GM23338 (cell line): ENCODE measurements around the gene ZNF687. TPM values are rescaled to one million over a fixed set of nuclear protein-coding genes. Genes with fewer than 3 reads are reported as not detected.

Experiments used
- ATAC-seq: fragments of 200-7000 bp; cut with Tn5 transposase; 3 replicates; pipeline ENCODE4 v1.9.1; 2020
- DNase-seq: peaks from one replicate; pipeline ENCODE4 v3.0.0-alpha.2; 2015; ENCODE audit warnings: low spot score
- H2AFZ ChIP-seq: fragments of 200-600 bp; sonication (generic); 2 replicates; pipeline ENCODE4 v1.8.0; 2016; ENCODE audit warnings: antibody characterized with exemption, mild to moderate bottlenecking, moderate library complexity
- H3F3A ChIP-seq: fragments of 200-600 bp; sonication (generic); replicated peaks from 2 replicates; pipeline ENCODE4 v1.8.0; 2017; ENCODE audit warnings: antibody characterized with exemption, mixed run types, low read depth
- H3K27ac ChIP-seq: fragments of 200-600 bp; sonication (generic); 2 replicates; pipeline ENCODE4 v1.6.1; 2016; ENCODE audit warnings: low read depth
- H3K27me3 ChIP-seq: fragments of 200-600 bp; sonication (generic); 2 replicates; pipeline ENCODE4 v1.8.0; 2016; ENCODE audit warnings: mild to moderate bottlenecking, mixed run types, moderate library complexity; ENCODE audit not compliant: insufficient read depth
- H3K36me3 ChIP-seq: fragments of 200-600 bp; sonication (generic); 2 replicates; pipeline ENCODE4 v1.8.0; 2016; ENCODE audit warnings: mild to moderate bottlenecking; ENCODE audit not compliant: insufficient read depth
- H3K4me1 ChIP-seq: fragments of 200-600 bp; sonication (generic); 2 replicates; pipeline ENCODE4 v1.8.0; 2016; ENCODE audit warnings: mild to moderate bottlenecking, moderate library complexity; ENCODE audit not compliant: insufficient read depth
- H3K4me2 ChIP-seq: fragments of 200-600 bp; sonication (generic); 2 replicates; pipeline ENCODE4 v1.7.1; 2017; ENCODE audit warnings: mixed run types
- H3K4me3 ChIP-seq: fragments of 200-600 bp; sonication (generic); 2 replicates; pipeline ENCODE4 v1.6.1; 2016; ENCODE audit warnings: mixed run types
- H3K79me2 ChIP-seq: fragments of 200-600 bp; sonication (generic); replicated peaks from 2 replicates; pipeline ENCODE4 v1.8.0; 2017; ENCODE audit warnings: mild to moderate bottlenecking; ENCODE audit not compliant: insufficient read depth
- H3K9me2 ChIP-seq: fragments of 200-600 bp; sonication (generic); 2 replicates; pipeline ENCODE4 v1.8.0; 2017; ENCODE audit not compliant: insufficient read depth
- H4K20me1 ChIP-seq: fragments of 200-600 bp; sonication (generic); replicated peaks from 2 replicates; pipeline ENCODE4 v1.8.0; 2017; ENCODE audit warnings: mild to moderate bottlenecking; ENCODE audit not compliant: insufficient read depth
- H3K27ac Mint-ChIP-seq: 2 replicates; pipeline ENCODE4 v1.8.0; 2020; ENCODE audit warnings: inconsistent platforms, mild to moderate bottlenecking, moderate library complexity, mixed read lengths
- H3K27me3 Mint-ChIP-seq: 3 replicates; pipeline ENCODE4 v1.8.0; 2022; ENCODE audit warnings: low read depth, mild to moderate bottlenecking, moderate library complexity, mixed read lengths, inconsistent platforms; ENCODE audit not compliant: insufficient read depth, poor library complexity
- H3K36me3 Mint-ChIP-seq: 3 replicates; pipeline ENCODE4 v1.8.0; 2021; ENCODE audit warnings: low read depth, mild to moderate bottlenecking, inconsistent platforms, moderate library complexity, mixed read lengths
- H3K4me1 Mint-ChIP-seq: 3 replicates; pipeline ENCODE4 v1.8.0; 2020; ENCODE audit warnings: mild to moderate bottlenecking, inconsistent platforms, mixed read lengths
- H3K4me3 Mint-ChIP-seq: 3 replicates; pipeline ENCODE4 v1.8.0; 2021; ENCODE audit warnings: moderate library complexity, mild to moderate bottlenecking, inconsistent platforms, mixed read lengths
- H3K9me3 Mint-ChIP-seq: 3 replicates; pipeline ENCODE4 v1.8.0; 2020; ENCODE audit warnings: moderate library complexity, mild to moderate bottlenecking, inconsistent platforms, mixed read lengths
- CREB1 ChIP-seq: fragments of 250-450 bp; sonication (Bioruptor Pico); IDR thresholded peaks from 2 replicates; pipeline ENCODE4 v1.5.0; 2020; ENCODE audit warnings: low read depth, mild to moderate bottlenecking, moderate library complexity
- EZH2 ChIP-seq: fragments of 200-600 bp; sonication (generic); IDR thresholded peaks from one replicate; pipeline ENCODE4 v1.8.0; 2017; ENCODE audit warnings: antibody characterized with exemption, mild to moderate bottlenecking, low read depth; ENCODE audit not compliant: unreplicated experiment
- EZH2phosphoT487 ChIP-seq: fragments of 200-600 bp; sonication (generic); IDR thresholded peaks from one replicate; pipeline ENCODE4 v1.8.1; 2018; ENCODE audit warnings: antibody characterized with exemption; ENCODE audit not compliant: unreplicated experiment
- JUNB ChIP-seq: IDR thresholded peaks from one replicate; pipeline ENCODE4 v1.6.1; 2016; ENCODE audit warnings: antibody characterized with exemption; ENCODE audit not compliant: unreplicated experiment
- NANOG ChIP-seq: IDR thresholded peaks from 2 replicates; pipeline ENCODE4 v1.6.1; 2016; ENCODE audit warnings: antibody characterized with exemption, borderline replicate concordance
- POLR2AphosphoS5 ChIP-seq: IDR thresholded peaks from 2 replicates; pipeline ENCODE4 v1.6.1; 2016; ENCODE audit warnings: antibody characterized with exemption, low read depth
- REST ChIP-seq: IDR thresholded peaks from one replicate; pipeline ENCODE4 v1.6.1; 2018; ENCODE audit warnings: antibody characterized with exemption; ENCODE audit not compliant: unreplicated experiment
- STAT1 ChIP-seq: IDR thresholded peaks from one replicate; pipeline ENCODE4 v1.6.1; 2016; ENCODE audit warnings: antibody characterized with exemption; ENCODE audit not compliant: unreplicated experiment
- ZNF114 ChIP-seq: fragments of 250-450 bp; sonication (Bioruptor Pico); IDR thresholded peaks from 2 replicates; pipeline ENCODE4 v1.5.0; 2020; ENCODE audit warnings: mild to moderate bottlenecking, moderate library complexity
- polyA plus RNA-seq: library from polyadenylated mRNA; unstranded; fragments of >200 nt; fragmentation: Nextera tagmentation; extraction: Ambion mirVana; gene quantifications from 2 replicates; pipeline ENCODE4 v1.2.1, GENCODE V29; 2016
- total RNA-seq: library from RNA; depleted of rRNA; stranded (reverse); fragments of >200 nt; shearing (Covaris generic); gene quantifications from 2 replicates; pipeline ENCODE4 v1.2.3, GENCODE V29; 2014
- TF ChIP-seq, protein P1 (sequence below), 2 experiments: fragments of 200-600 bp in 1 of 2; sonication (generic) in 1 of 2; conservative IDR thresholded peaks; 2 replicates each; pipeline versions ENCODE4 v1.5.1 to v1.6.1; 2016 to 2017; ENCODE audit warnings: antibody characterized with exemption in 2 of 2, low read depth in 2 of 2, mild to moderate bottlenecking in 2 of 2, moderate library complexity in 1 of 2
- TF ChIP-seq, protein P2 (sequence below): IDR thresholded peaks from 2 replicates; pipeline ENCODE4 v1.6.1; 2016; ENCODE audit warnings: antibody characterized with exemption
- TF ChIP-seq, protein P3 (sequence below): fragments of 250-450 bp; sonication (Bioruptor Pico); IDR thresholded peaks from 2 replicates; pipeline ENCODE4 v1.5.0; 2020; ENCODE audit warnings: mild to moderate bottlenecking, moderate library complexity

ZNF687 gene
- total and polyA plus RNA-seq, 2 experiments from 2014 or later: 7.7 to 63.9 TPM

DNA sequence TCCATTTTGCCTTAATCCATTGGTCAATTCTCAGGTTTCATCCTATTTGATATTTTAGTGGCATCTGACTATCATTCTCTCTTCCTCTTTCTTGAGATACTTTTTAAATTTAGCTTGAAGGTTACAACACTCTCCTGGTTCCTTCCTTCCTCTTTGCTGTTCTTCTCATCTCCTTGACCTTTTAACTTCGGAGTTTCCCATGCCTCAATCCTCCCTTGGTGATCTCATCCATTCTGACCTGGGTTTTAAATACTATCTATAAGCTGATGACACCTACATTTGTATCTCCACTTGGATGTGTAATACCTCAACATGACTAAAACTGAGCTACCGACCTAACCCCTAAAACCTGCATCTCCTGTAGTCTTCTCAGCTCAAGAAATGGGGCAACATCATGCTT, 4.8 kb upstream of the ZNF687 start:
- H2AFZ ChIP-seq: no peak overlapping the region
- H3K4me2 ChIP-seq: no peak overlapping the region
- TF ChIP-seq NANOG (no peak), STAT1 (no peak), ZNF114 (CRISPR knock-in tag) (no peak), EZH2 (no peak), EZH2phosphoT487 (no peak), REST (no peak), CREB1 (CRISPR knock-in tag) (no peak), JUNB (no peak), POLR2AphosphoS5 (no peak)
- TF ChIP-seq, protein P1, sequence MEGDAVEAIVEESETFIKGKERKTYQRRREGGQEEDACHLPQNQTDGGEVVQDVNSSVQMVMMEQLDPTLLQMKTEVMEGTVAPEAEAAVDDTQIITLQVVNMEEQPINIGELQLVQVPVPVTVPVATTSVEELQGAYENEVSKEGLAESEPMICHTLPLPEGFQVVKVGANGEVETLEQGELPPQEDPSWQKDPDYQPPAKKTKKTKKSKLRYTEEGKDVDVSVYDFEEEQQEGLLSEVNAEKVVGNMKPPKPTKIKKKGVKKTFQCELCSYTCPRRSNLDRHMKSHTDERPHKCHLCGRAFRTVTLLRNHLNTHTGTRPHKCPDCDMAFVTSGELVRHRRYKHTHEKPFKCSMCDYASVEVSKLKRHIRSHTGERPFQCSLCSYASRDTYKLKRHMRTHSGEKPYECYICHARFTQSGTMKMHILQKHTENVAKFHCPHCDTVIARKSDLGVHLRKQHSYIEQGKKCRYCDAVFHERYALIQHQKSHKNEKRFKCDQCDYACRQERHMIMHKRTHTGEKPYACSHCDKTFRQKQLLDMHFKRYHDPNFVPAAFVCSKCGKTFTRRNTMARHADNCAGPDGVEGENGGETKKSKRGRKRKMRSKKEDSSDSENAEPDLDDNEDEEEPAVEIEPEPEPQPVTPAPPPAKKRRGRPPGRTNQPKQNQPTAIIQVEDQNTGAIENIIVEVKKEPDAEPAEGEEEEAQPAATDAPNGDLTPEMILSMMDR (conservative IDR thresholded peaks at IDR 0.05; ENCODE audit: low read depth in 2 of 2): no peak
- TF ChIP-seq, protein P2, sequence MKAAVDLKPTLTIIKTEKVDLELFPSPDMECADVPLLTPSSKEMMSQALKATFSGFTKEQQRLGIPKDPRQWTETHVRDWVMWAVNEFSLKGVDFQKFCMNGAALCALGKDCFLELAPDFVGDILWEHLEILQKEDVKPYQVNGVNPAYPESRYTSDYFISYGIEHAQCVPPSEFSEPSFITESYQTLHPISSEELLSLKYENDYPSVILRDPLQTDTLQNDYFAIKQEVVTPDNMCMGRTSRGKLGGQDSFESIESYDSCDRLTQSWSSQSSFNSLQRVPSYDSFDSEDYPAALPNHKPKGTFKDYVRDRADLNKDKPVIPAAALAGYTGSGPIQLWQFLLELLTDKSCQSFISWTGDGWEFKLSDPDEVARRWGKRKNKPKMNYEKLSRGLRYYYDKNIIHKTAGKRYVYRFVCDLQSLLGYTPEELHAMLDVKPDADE: no peak
- TF ChIP-seq, protein P3, sequence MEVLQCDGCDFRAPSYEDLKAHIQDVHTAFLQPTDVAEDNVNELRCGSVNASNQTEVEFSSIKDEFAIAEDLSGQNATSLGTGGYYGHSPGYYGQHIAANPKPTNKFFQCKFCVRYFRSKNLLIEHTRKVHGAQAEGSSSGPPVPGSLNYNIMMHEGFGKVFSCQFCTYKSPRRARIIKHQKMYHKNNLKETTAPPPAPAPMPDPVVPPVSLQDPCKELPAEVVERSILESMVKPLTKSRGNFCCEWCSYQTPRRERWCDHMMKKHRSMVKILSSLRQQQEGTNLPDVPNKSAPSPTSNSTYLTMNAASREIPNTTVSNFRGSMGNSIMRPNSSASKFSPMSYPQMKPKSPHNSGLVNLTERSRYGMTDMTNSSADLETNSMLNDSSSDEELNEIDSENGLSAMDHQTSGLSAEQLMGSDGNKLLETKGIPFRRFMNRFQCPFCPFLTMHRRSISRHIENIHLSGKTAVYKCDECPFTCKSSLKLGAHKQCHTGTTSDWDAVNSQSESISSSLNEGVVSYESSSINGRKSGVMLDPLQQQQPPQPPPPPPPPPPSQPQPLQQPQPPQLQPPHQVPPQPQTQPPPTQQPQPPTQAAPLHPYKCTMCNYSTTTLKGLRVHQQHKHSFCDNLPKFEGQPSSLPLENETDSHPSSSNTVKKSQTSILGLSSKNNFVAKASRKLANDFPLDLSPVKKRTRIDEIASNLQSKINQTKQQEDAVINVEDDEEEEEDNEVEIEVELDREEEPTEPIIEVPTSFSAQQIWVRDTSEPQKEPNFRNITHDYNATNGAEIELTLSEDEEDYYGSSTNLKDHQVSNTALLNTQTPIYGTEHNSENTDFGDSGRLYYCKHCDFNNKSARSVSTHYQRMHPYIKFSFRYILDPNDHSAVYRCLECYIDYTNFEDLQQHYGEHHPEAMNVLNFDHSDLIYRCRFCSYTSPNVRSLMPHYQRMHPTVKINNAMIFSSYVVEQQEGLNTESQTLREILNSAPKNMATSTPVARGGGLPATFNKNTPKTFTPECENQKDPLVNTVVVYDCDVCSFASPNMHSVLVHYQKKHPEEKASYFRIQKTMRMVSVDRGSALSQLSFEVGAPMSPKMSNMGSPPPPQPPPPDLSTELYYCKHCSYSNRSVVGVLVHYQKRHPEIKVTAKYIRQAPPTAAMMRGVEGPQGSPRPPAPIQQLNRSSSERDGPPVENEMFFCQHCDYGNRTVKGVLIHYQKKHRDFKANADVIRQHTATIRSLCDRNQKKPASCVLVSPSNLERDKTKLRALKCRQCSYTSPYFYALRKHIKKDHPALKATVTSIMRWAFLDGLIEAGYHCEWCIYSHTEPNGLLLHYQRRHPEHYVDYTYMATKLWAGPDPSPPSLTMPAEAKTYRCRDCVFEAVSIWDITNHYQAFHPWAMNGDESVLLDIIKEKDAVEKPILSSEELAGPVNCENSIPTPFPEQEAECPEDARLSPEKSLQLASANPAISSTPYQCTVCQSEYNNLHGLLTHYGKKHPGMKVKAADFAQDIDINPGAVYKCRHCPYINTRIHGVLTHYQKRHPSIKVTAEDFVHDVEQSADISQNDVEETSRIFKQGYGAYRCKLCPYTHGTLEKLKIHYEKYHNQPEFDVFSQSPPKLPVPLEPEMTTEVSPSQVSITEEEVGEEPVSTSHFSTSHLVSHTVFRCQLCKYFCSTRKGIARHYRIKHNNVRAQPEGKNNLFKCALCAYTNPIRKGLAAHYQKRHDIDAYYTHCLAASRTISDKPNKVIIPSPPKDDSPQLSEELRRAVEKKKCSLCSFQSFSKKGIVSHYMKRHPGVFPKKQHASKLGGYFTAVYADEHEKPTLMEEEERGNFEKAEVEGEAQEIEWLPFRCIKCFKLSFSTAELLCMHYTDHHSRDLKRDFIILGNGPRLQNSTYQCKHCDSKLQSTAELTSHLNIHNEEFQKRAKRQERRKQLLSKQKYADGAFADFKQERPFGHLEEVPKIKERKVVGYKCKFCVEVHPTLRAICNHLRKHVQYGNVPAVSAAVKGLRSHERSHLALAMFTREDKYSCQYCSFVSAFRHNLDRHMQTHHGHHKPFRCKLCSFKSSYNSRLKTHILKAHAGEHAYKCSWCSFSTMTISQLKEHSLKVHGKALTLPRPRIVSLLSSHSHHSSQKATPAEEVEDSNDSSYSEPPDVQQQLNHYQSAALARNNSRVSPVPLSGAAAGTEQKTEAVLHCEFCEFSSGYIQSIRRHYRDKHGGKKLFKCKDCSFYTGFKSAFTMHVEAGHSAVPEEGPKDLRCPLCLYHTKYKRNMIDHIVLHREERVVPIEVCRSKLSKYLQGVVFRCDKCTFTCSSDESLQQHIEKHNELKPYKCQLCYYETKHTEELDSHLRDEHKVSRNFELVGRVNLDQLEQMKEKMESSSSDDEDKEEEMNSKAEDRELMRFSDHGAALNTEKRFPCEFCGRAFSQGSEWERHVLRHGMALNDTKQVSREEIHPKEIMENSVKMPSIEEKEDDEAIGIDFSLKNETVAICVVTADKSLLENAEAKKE: no peak
- no peaks in the 10 kb centered on the region for H3K36me3 ChIP-seq
- no peaks in the 10 kb centered on the region for H3K9me2 ChIP-seq
- Mint-ChIP-seq H3K36me3 (peaks cover 5% of the 10 kb centered on the region; the same call in 2 of the 3 replicates), H3K9me3 (no peaks in the 10 kb centered on the region), H3K27me3 (peaks cover 13% of the 10 kb centered on the region), H3K4me3 (no peak overlapping the region), H3K27ac (no peak overlapping the region), H3K4me1 (no peaks in the 10 kb centered on the region)
- no peak overlapping the region for H3K27ac ChIP-seq
- ATAC-seq: no peak
- no peaks in the 10 kb centered on the region for H3K27me3 ChIP-seq
- H3K4me3 ChIP-seq: no peak overlapping the region
- H3F3A ChIP-seq: 0 out of 2 replicates have a peak, but pooled peaks cover 3% of the 10 kb centered on the region
- no peak for DNase-seq
- no peaks in the 10 kb centered on the region for H3K4me1 ChIP-seq
- no peaks in the 10 kb centered on the region for H4K20me1 ChIP-seq
- H3K79me2 ChIP-seq: no peaks in the 10 kb centered on the region
